Adrenal gland (tissue), 12 donors: ENCODE data around the gene PMEPA1. TPM values are rescaled to one million over a fixed set of nuclear protein-coding genes. Genes with fewer than 3 reads are reported as not detected.

Experiments
- DNase-seq, 7 donors: peaks; one replicate each; pipeline ENCODE4 v3.0.0-alpha.2; 2019 to 2020
- H3K27ac ChIP-seq, 5 donors: fragments of 200-600 bp; sonication (generic) in 4 of 5; 1 replicate in 3 of 5; 2 replicates in 2 of 5; pipeline versions ENCODE4 v1.5.1 to v1.8.0; 2016 to 2020; ENCODE audit warnings: mild to moderate bottlenecking in 1 of 5
- H3K27me3 ChIP-seq: fragments of 200-600 bp; 2 replicates; pipeline ENCODE4 v1.8.0; 2021
- H3K36me3 ChIP-seq, 2 donors: fragments of 200-600 bp; replicated peaks in 1 of 2; 1 replicate in 1 of 2; 2 replicates in 1 of 2; pipeline versions ENCODE4 v1.5.1 to v1.8.0; 2018 to 2022
- H3K4me1 ChIP-seq, 2 donors: fragments of 200-600 bp; replicated peaks in 1 of 2; 1 replicate in 1 of 2; 2 replicates in 1 of 2; pipeline versions ENCODE4 v1.5.1 to v1.8.0; 2018 to 2021
- H3K4me3 ChIP-seq, 4 donors: fragments of 200-600 bp; sonication (generic) in 3 of 4; one replicate each; pipeline ENCODE4 v1.5.1; 2016 to 2018
- H3K9me3 ChIP-seq, 3 donors: fragments of 200-600 bp; sonication (generic) in 1 of 3; replicated peaks in 1 of 3; 1 replicate in 2 of 3; 2 replicates in 1 of 3; pipeline versions ENCODE4 v1.5.1 to v1.8.0; 2016 to 2021
- CTCF ChIP-seq, 6 experiments: fragments of 450-650 bp in 4 of 6; fragments of 200-600 bp in 2 of 6; sonication (generic) in 1 of 6; IDR thresholded peaks; 1 replicate in 5 of 6; 2 replicates in 1 of 6; pipeline versions ENCODE4 v1.5.1 to v1.8.0; 2016 to 2021; ENCODE audit warnings: antibody characterized with exemption in 6 of 6, mild to moderate bottlenecking in 2 of 6, moderate library complexity in 1 of 6
- POLR2A ChIP-seq, 2 donors: fragments of 450-650 bp; IDR thresholded peaks; one replicate each; pipeline ENCODE4 v1.6.1; 2017; ENCODE audit warnings: antibody characterized with exemption in 2 of 2, mild to moderate bottlenecking in 2 of 2, moderate library complexity in 1 of 2
- whole genome bisulfite sequencing, 4 donors: extraction: QIAGEN DNeasy Blood & Tissue Kit in 2 of 4; methylation state at CpG; one replicate each; pipeline versions ENCODE4 v1.1.5 to v1.1.7; 2013 to 2017; 5-methylcytosine and 5-hydroxymethylcytosine counted together
- intact Hi-C, 2 donors: fragments of 100-400 bp; cut with DNase I; formaldehyde crosslinking; loops; one replicate each; pipeline versions ENCODE4 v1.14.1 to v1.15.0; 2022 to 2023
- polyA plus RNA-seq, 3 donors: library from polyadenylated mRNA; stranded (reverse); fragments of 200-250 nt in 2 of 3; fragments of 350-450 nt in 1 of 3; fragmentation: Illumina TruSeq in 1 of 3; extraction: RNeasy Lipid Tissue Mini Kit (QIAGEN cat#74804) in 1 of 3; gene quantifications; one replicate each; pipeline ENCODE4 v1.2.3, GENCODE V29; 2013 to 2014
- total RNA-seq, 9 donors: library from RNA; depleted of rRNA in 4 of 9; stranded (reverse); fragments of >200 nt in 4 of 9; fragments of 120-200 nt in 1 of 9; fragmentation: NEBNext Ultra II Directional in 1 of 9; extraction: Animal tissue kit (Norgen Biotek cat#: 25700) in 1 of 9; gene quantifications; one replicate each; pipeline versions ENCODE4 v1.1.0 to v1.2.4, GENCODE V29; 2013 to 2023
- donor health status: healthy with polysubstance abuse.
- donor health status: Bipolar disorder and iron deficiency.
- donor health status: DM: yes; HTN: yes; CAD: no.
- donor health status: DM: no; HTN: no; CAD: no.
- donor health status: DM: no; HTN: no; CAD: no.
- donor health status: DM: yes; HTN: yes; CAD: no.

Gene PMEPA1
- total and polyA plus RNA-seq, 12 donors, result 1.2 to 36.0 (median 10.0) TPM

GRCh38 chr20:57654998-57655808, 54.6 kb downstream of the PMEPA1 start:
- H3K4me1 ChIP-seq, result no peaks in the 10 kb centered on the region
- intact Hi-C loops, result loop anchor here (5.0 to 10.0 kb wide), 4 partner anchors 430 to 522 kb away; no protein-coding TSS in a partner anchor
- H3K9me3 ChIP-seq, result no peaks in the 10 kb centered on the region
- H3K27ac ChIP-seq, result no peak overlapping the region
- H3K36me3 ChIP-seq, result peaks cover 0 to 23% of the 10 kb centered on the region in 2 donors
- 83 to 87% (median 84%) methylated on average over 19 to 22 of the region's 22 CpGs for WGBS, 4 donors
- no peaks in the 10 kb centered on the region for H3K27me3 ChIP-seq
- no peak for TF ChIP-seq POLR2A (IDR thresholded peaks at IDR 0.05)
- no peak for TF ChIP-seq CTCF (IDR thresholded peaks at IDR 0.05)
- peak in 3 of 7 donors; percentile 10 to 46 (median 21) for DNase-seq
- H3K4me3 ChIP-seq, result no peak overlapping the region

DNA sequence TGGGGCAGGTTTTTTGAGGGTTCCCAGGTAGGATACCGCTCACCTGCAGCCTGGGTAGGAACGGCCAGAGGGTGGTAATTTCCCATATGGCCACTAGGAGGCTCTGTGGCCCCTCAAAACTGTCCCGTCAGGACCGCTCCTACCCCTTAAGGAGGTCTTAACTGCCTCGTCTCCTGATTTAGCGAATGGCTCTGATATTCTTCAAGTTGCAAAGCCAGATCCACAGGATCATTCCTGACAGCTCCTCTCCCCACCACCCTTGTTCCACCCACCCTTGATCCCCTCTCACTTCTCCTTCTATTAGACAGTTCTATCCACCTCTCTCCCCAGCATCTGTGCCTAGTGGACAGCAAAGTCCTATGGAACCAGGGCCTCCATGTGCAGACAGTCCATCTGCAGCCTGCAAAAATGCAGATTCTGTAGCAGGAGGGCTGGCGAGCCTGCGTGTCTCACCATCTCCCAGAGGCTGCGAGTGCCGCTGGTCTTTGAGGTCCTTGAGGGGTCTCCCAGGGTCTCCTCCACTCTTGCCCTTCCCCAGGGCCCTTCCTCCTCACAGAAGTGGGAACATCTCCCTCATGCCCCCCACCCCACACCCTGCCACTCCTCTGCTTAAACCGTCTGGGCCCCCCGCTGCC, 55.3 kb downstream of the PMEPA1 start:
- Histone ChIP-seq H3K27ac (no peak overlapping the region), H3K36me3 (peaks cover 0 to 23% of the 10 kb centered on the region in 2 donors)
- WGBS, 4 donors, result 30 to 48% (median 38%) methylated on average over 12 of the region's 12 CpGs

DNA sequence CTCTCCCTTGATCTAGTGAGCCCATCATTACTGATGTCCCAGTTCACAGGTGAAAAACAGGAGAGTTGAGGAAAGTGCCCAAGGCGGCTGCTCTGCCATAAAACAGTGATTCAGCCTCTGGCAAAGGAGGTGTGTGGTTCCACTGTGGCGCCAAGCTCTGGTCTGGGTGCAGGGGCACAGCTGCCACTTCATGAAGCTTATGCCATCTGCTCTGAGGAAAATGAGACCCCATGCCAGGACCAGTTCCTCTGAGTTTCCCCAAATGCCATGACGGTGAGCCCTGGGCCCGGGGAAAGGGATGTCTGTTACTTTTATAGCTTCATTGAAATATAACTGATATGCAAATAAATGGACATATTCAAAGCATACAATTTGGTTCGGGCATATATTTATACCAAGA, 55.9 kb downstream of the PMEPA1 start:
- H3K36me3 ChIP-seq, result peaks cover 0 to 23% of the 10 kb centered on the region in 2 donors
- H3K9me3 ChIP-seq, result no peaks in the 10 kb centered on the region
- no peaks in the 10 kb centered on the region for H3K4me1 ChIP-seq
- peak in 3 of 7 donors; percentile 4 to 49 (median 18) for DNase-seq
- no peak overlapping the region for H3K27ac ChIP-seq
- intact Hi-C loops, result loop anchor here (5.0 to 10.0 kb wide), 3 partner anchors 431 to 523 kb away; no protein-coding TSS in a partner anchor
- TF ChIP-seq CTCF (IDR thresholded peaks at IDR 0.05) (no peak), POLR2A (IDR thresholded peaks at IDR 0.05) (no peak)
- 39 to 52% (median 46%) methylated on average over 5 of the region's 5 CpGs for WGBS, 4 donors
- H3K4me3 ChIP-seq, result no peak overlapping the region
- H3K27me3 ChIP-seq, result no peaks in the 10 kb centered on the region

More for the DNA sequence above, 55.3 kb downstream of the PMEPA1 start:
- Histone ChIP-seq H3K9me3 (no peaks in the 10 kb centered on the region), H3K4me3 (no peak overlapping the region), H3K4me1 (no peaks in the 10 kb centered on the region), H3K27me3 (no peaks in the 10 kb centered on the region)
- TF ChIP-seq POLR2A (IDR thresholded peaks at IDR 0.05) (no peak), CTCF (IDR thresholded peaks at IDR 0.05) (peak; percentile 83 to 94 (median 92))
- intact Hi-C loops, result loop anchor here (5.0 to 10.0 kb wide), 3 partner anchors 430 to 523 kb away; no protein-coding TSS in a partner anchor
- DNase-seq, result peak in 6 of 7 donors; percentile 38 to 77 (median 50)

DNA sequence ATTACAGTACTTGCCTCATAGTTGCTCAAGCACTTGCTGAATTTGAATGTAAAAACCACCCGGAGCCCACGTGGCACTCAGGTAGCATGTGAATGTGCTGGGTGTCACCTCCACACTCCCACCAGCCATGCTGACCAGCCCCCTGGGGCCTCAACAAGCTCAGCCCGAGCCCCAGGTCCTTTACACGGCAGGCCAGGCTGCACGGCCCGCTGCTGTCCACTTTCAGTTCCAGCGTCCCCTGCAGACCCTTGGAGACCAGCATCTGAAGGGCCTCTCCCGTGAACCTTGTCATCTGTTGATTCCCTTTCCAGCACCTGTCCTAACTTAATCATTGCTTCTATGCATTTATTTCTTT, 56.3 kb downstream of the PMEPA1 start:
- TF ChIP-seq CTCF (IDR thresholded peaks at IDR 0.05) (no peak), POLR2A (IDR thresholded peaks at IDR 0.05) (no peak)
- Histone ChIP-seq H3K4me3 (no peak overlapping the region), H3K36me3 (peaks cover 0 to 23% of the 10 kb centered on the region in 2 donors), H3K27me3 (no peaks in the 10 kb centered on the region), H3K9me3 (no peaks in the 10 kb centered on the region), H3K27ac (no peak overlapping the region), H3K4me1 (no peaks in the 10 kb centered on the region)
- intact Hi-C loops, result loop anchor here (5.0 to 10.0 kb wide), 3 partner anchors 431 to 524 kb away; no protein-coding TSS in a partner anchor
- WGBS, 4 donors, result 56 to 76% (median 67%) methylated on average over 4 to 8 of the region's 8 CpGs
- DNase-seq, result peak in 2 of 7 donors; percentile 11 to 18
